ENCODE measurements around the gene HHAT. TPM values are rescaled to one million over a fixed set of nuclear protein-coding genes. Genes with fewer than 3 reads are reported as not detected.
A peak's percentile ranks its signal among the peaks of the same experiment; 100 is the strongest.
"Not testable (repeated sequence)": the region's sequence is repeated elsewhere in the genome, so short reads cannot be mapped to it uniquely, and the experiment has no call there.

The HHAT gene
- total RNA-seq, 4 donors from 2014 or later, result 0.83 to 1.6 (median 1.2) TPM

GRCh38 chr1:210405316-210405715 is 76.6 kb downstream of the HHAT start:
- Histone ChIP-seq H3K9me3 (no peaks in the 10 kb centered on the region), H3K27ac (replicated peaks in 1 of 4) (no peak overlapping the region), H3K4me3 (no peak overlapping the region), H3K4me1 (no peaks in the 10 kb centered on the region), H3K27me3 (no peaks in the 10 kb centered on the region), H3K36me3 (no peaks in the 10 kb centered on the region)
- no peak for DNase-seq (ENCODE audit: extremely low spot score)
- WGBS, result 89% methylated on average over 4 of the region's 4 CpGs
- no peak for TF ChIP-seq POLR2A (IDR thresholded peaks at IDR 0.05; ENCODE audit: low read depth)
- no peak for TF ChIP-seq POLR2AphosphoS5 (IDR thresholded peaks at IDR 0.05)
- no peak for TF ChIP-seq EP300 (IDR thresholded peaks at IDR 0.05)
- TF ChIP-seq CTCF (IDR thresholded peaks at IDR 0.05), result no peak
- intact Hi-C loops (cut with DNase I), result no loop called here

- DNase-seq (ENCODE audit: extremely low spot score); H3K9me3 ChIP-seq; H3K27me3 ChIP-seq; H3K36me3 ChIP-seq; H3K4me1 ChIP-seq; H3K27ac ChIP-seq (replicated peaks in 1 of 4); H3K4me3 ChIP-seq: not testable (repeated sequence)
- 87% methylated on average over 2 of the region's 2 CpGs for WGBS
- intact Hi-C loops (cut with DNase I), result loop anchor here (2.0 kb wide), 1 partner anchor 728 kb away; the partner anchor contains the start of gene KCNH1
These were observed 77.6 kb downstream of the HHAT start for GRCh38 chr1:210406341-210406740.

GRCh38 chr1:210407207-210407886 is 78.6 kb downstream of the HHAT start:
- TF ChIP-seq POLR2AphosphoS5 (IDR thresholded peaks at IDR 0.05) (no peak), CTCF (IDR thresholded peaks at IDR 0.05) (peak; percentile 76 to 97 (median 94)), POLR2A (IDR thresholded peaks at IDR 0.05; ENCODE audit: low read depth) (no peak), EP300 (IDR thresholded peaks at IDR 0.05) (no peak)
- H3K27me3 ChIP-seq, result no peaks in the 10 kb centered on the region
- H3K9me3 ChIP-seq, result no peaks in the 10 kb centered on the region
- intact Hi-C loops (cut with DNase I), result loop anchor here (2.0 kb wide), 1 partner anchor 727 kb away; the partner anchor contains the start of gene KCNH1
- H3K4me1 ChIP-seq, result no peaks in the 10 kb centered on the region
- WGBS, result 27% methylated on average over 9 of the region's 9 CpGs
- H3K36me3 ChIP-seq, result peaks cover 0 to 6% (median 0%) of the 10 kb centered on the region in 4 donors
- peak; percentile 91 for DNase-seq (ENCODE audit: extremely low spot score)
- no peak overlapping the region for H3K27ac ChIP-seq (replicated peaks in 1 of 4)
- no peak overlapping the region for H3K4me3 ChIP-seq

- intact Hi-C loops (cut with DNase I), result loop anchor here (2.0 kb wide), 1 partner anchor 727 kb away; the partner anchor contains the start of gene KCNH1
- Histone ChIP-seq H3K4me1 (no peaks in the 10 kb centered on the region), H3K36me3 (peaks cover 0 to 9% (median 0%) of the 10 kb centered on the region in 4 donors), H3K27ac (replicated peaks in 1 of 4) (no peak overlapping the region), H3K4me3 (no peak overlapping the region), H3K27me3 (no peaks in the 10 kb centered on the region), H3K9me3 (no peaks in the 10 kb centered on the region)
- WGBS, result 100% methylated on average over 1 of the region's 1 CpG
- DNase-seq (ENCODE audit: extremely low spot score), result no peak
- no peak for TF ChIP-seq POLR2AphosphoS5 (IDR thresholded peaks at IDR 0.05)
- TF ChIP-seq EP300 (IDR thresholded peaks at IDR 0.05), result no peak
- TF ChIP-seq POLR2A (IDR thresholded peaks at IDR 0.05; ENCODE audit: low read depth), result no peak
- no peak for TF ChIP-seq CTCF (IDR thresholded peaks at IDR 0.05)
These were observed 79.2 kb downstream of the HHAT start for GRCh38 chr1:210407887-210408252.

- WGBS, result 100% methylated on average over 1 of the region's 1 CpG
- TF ChIP-seq POLR2A (IDR thresholded peaks at IDR 0.05; ENCODE audit: low read depth) (no peak), POLR2AphosphoS5 (IDR thresholded peaks at IDR 0.05) (no peak), EP300 (IDR thresholded peaks at IDR 0.05) (no peak), CTCF (IDR thresholded peaks at IDR 0.05) (no peak)
- H3K9me3 ChIP-seq, result no peaks in the 10 kb centered on the region
- peaks cover 0 to 9% (median 0%) of the 10 kb centered on the region in 4 donors for H3K36me3 ChIP-seq
- H3K27me3 ChIP-seq, result no peaks in the 10 kb centered on the region
- intact Hi-C loops (cut with DNase I), result no loop called here
- DNase-seq (ENCODE audit: extremely low spot score), result no peak
- H3K27ac ChIP-seq (replicated peaks in 1 of 4), result no peak overlapping the region
- no peak overlapping the region for H3K4me3 ChIP-seq
- H3K4me1 ChIP-seq, result no peaks in the 10 kb centered on the region
These were observed 83.5 kb downstream of the HHAT start for GRCh38 chr1:210412240-210412639.

All from esophagus muscularis mucosa (tissue), 4 donors.